Naive thymus-derived CD8-positive, alpha-beta T cell (primary cell): ENCODE data around the gene POR. TPM values are rescaled to one million over a fixed set of nuclear protein-coding genes. Genes with fewer than 3 reads are reported as not detected.
"Not testable (repeated sequence)": the region's sequence is repeated elsewhere in the genome, so short reads cannot be mapped to it uniquely, and the experiment has no call there.

ENCODE experiments used
- ATAC-seq, 2 donors: fragments of 150-1000 bp; cut with Tn5 transposase in 1 of 2; sonication (Bioruptor Pico), chemical (Tn5 transposase) in 1 of 2; 1 replicate in 1 of 2; 2 replicates in 1 of 2; pipeline ENCODE4 v1.10.0; 2021; ENCODE audit warnings: mild to moderate bottlenecking in 2 of 2, moderate library complexity in 2 of 2
- POLR2A ChIA-PET: fragments of 350-600 bp; sonication (Branson Sonifier 250); formaldehyde crosslinking; loops from one replicate; lab custom pipeline; 2021; ENCODE audit warnings: antibody characterized with exemption; lab: Charles Lee
- DNase-seq, 10 donors: peaks; one replicate each; pipeline versions ENCODE4 v3.0.0 to v3.0.0-alpha.2; 2020 to 2022
- H3K27ac Mint-ChIP-seq, 10 donors: one replicate each; pipeline ENCODE4 v1.8.0; 2020 to 2022; ENCODE audit warnings: mild to moderate bottlenecking in 10 of 10, mixed read lengths in 10 of 10, moderate library complexity in 4 of 10, inconsistent platforms in 1 of 10
- H3K27me3 Mint-ChIP-seq, 5 donors: one replicate each; pipeline ENCODE4 v1.8.0; 2021 to 2022; ENCODE audit warnings: mixed read lengths in 5 of 5
- H3K36me3 Mint-ChIP-seq, 3 donors: one replicate each; pipeline ENCODE4 v1.8.0; 2020 to 2022; ENCODE audit warnings: mixed read lengths in 3 of 3, mild to moderate bottlenecking in 2 of 3, inconsistent platforms in 1 of 3
- H3K4me1 Mint-ChIP-seq, 4 donors: one replicate each; pipeline ENCODE4 v1.8.0; 2021 to 2022; ENCODE audit warnings: mixed read lengths in 4 of 4
- H3K4me3 Mint-ChIP-seq, 10 donors: one replicate each; pipeline ENCODE4 v1.8.0; 2020 to 2022; ENCODE audit warnings: mild to moderate bottlenecking in 10 of 10, mixed read lengths in 10 of 10, moderate library complexity in 6 of 10, inconsistent platforms in 1 of 10
- H3K9me3 Mint-ChIP-seq, 9 donors: one replicate each; pipeline ENCODE4 v1.8.0; 2020 to 2022; ENCODE audit warnings: mixed read lengths in 9 of 9, mild to moderate bottlenecking in 3 of 9, inconsistent platforms in 1 of 9, moderate library complexity in 1 of 9
- polyA plus RNA-seq, 3 donors: library from polyadenylated mRNA; unstranded; fragments of 300-500 nt; fragmentation: Illumina TruSeq; gene quantifications; one replicate each; pipeline ENCODE4 v1.2.3, GENCODE V29; 2021
- total RNA-seq, 8 experiments: library from RNA in 2 of 8; stranded (reverse) in 2 of 8; gene quantifications; one replicate each; pipeline ENCODE4 v1.2.3 and lab custom pipeline; 2021 to 2026

Gene POR
- total and polyA plus RNA-seq, 5 experiments from 2014 or later, result 32.6 to 80.3 (median 51.0) TPM

- H3K27ac Mint-ChIP-seq, result peak overlapping the region in 1 of 10 donors; percentile 86
- H3K9me3 Mint-ChIP-seq, result no peaks in the 10 kb centered on the region
- no peak for ATAC-seq
- H3K27me3 Mint-ChIP-seq, result no peaks in the 10 kb centered on the region
- no peak for DNase-seq
- POLR2A ChIA-PET, result interaction anchor here (0.7 to 4.1 kb wide), 4 partner anchors 52 to 117 kb away, joined by 3 to 18 read pairs (median 6); partner anchors contain the start of genes MDH2, POR and STYXL1
- peak overlapping the region; percentile 59 to 84 (median 72) for H3K4me3 Mint-ChIP-seq
- peaks cover 0 to 13% (median 3%) of the 10 kb centered on the region in 3 donors for H3K36me3 Mint-ChIP-seq
- H3K4me1 Mint-ChIP-seq, result peaks cover 13 to 40% (median 27%) of the 10 kb centered on the region in 4 donors
These were observed 80.1 kb downstream of the POR start for GRCh38 chr7:75995052-75995471.

GRCh38 chr7:75995996-75996395 lies 81.0 kb downstream of the POR start:
- peak overlapping the region in 8 of 10 donors; percentile 12 to 70 (median 54) for H3K4me3 Mint-ChIP-seq
- DNase-seq (no peak), ATAC-seq (no peak)
- peaks cover 0 to 16% (median 3%) of the 10 kb centered on the region in 3 donors for H3K36me3 Mint-ChIP-seq
- H3K4me1 Mint-ChIP-seq, result peaks cover 7 to 33% (median 22%) of the 10 kb centered on the region in 4 donors
- H3K27me3 Mint-ChIP-seq, result no peaks in the 10 kb centered on the region
- H3K9me3 Mint-ChIP-seq, result no peaks in the 10 kb centered on the region
- POLR2A ChIA-PET, result interaction anchor here (1.8 kb wide), 1 partner anchor 51 kb away, joined by 7 read pairs; the partner anchor contains the start of genes MDH2 and STYXL1
- H3K27ac Mint-ChIP-seq, result peak overlapping the region in 1 of 10 donors; percentile 53

- no peak for DNase-seq
- Mint-ChIP-seq H3K4me3 (peak overlapping the region in 1 of 10 donors; percentile 26), H3K4me1 (peaks cover 6 to 33% (median 22%) of the 10 kb centered on the region in 4 donors), H3K36me3 (peaks cover 0 to 19% (median 3%) of the 10 kb centered on the region in 3 donors), H3K27me3 (no peaks in the 10 kb centered on the region), H3K27ac (no peak overlapping the region), H3K9me3 (no peaks in the 10 kb centered on the region)
- no peak for ATAC-seq
- POLR2A ChIA-PET, result interaction anchor here (0.6 kb wide), 1 partner anchor 119 kb away, joined by 4 read pairs; no protein-coding TSS in a partner anchor
These were observed 81.5 kb downstream of the POR start for GRCh38 chr7:75996476-75996875.

GRCh38 chr7:75998038-75998437 lies 83.1 kb downstream of the POR start:
- H3K27ac Mint-ChIP-seq, result no peak overlapping the region
- POLR2A ChIA-PET, result no interaction called here
- no peak overlapping the region for H3K4me3 Mint-ChIP-seq
- no peaks in the 10 kb centered on the region for H3K9me3 Mint-ChIP-seq
- no peak for DNase-seq
- H3K4me1 Mint-ChIP-seq, result peaks cover 6 to 33% (median 18%) of the 10 kb centered on the region in 4 donors
- ATAC-seq, result no peak
- H3K27me3 Mint-ChIP-seq, result no peaks in the 10 kb centered on the region
- peaks cover 0 to 27% (median 3%) of the 10 kb centered on the region in 3 donors for H3K36me3 Mint-ChIP-seq

GRCh38 chr7:76000566-76000965 lies 85.6 kb downstream of the POR start:
- Mint-ChIP-seq H3K27ac (no peak overlapping the region), H3K27me3 (no peaks in the 10 kb centered on the region), H3K4me1 (peaks cover 6 to 22% (median 12%) of the 10 kb centered on the region in 4 donors), H3K9me3 (no peaks in the 10 kb centered on the region), H3K4me3 (no peak overlapping the region), H3K36me3 (peaks cover 0 to 43% (median 14%) of the 10 kb centered on the region in 3 donors)
- ATAC-seq (no peak), DNase-seq (no peak)
- POLR2A ChIA-PET, result no interaction called here

- DNase-seq (no peak), ATAC-seq (no peak)
- Mint-ChIP-seq H3K9me3 (no peaks in the 10 kb centered on the region), H3K4me3 (no peak overlapping the region), H3K27ac (no peak overlapping the region), H3K36me3 (peaks cover 0 to 47% (median 14%) of the 10 kb centered on the region in 3 donors), H3K4me1 (peaks cover 3 to 9% (median 4%) of the 10 kb centered on the region in 4 donors), H3K27me3 (no peaks in the 10 kb centered on the region)
- POLR2A ChIA-PET, result no interaction called here
These were observed 87.2 kb downstream of the POR start for GRCh38 chr7:76002139-76002538.

- Mint-ChIP-seq H3K4me1 (peaks cover 0 to 3% (median 0%) of the 10 kb centered on the region in 4 donors), H3K27ac (no peak overlapping the region), H3K9me3 (no peaks in the 10 kb centered on the region), H3K27me3 (no peaks in the 10 kb centered on the region), H3K36me3 (peaks cover 0 to 47% (median 14%) of the 10 kb centered on the region in 3 donors), H3K4me3 (no peak overlapping the region)
- ATAC-seq (no peak), DNase-seq (no peak)
- POLR2A ChIA-PET, result no interaction called here
These were observed 87.9 kb downstream of the POR start for GRCh38 chr7:76002822-76003221.

- POLR2A ChIA-PET, result no interaction called here
- no peak for ATAC-seq
- Mint-ChIP-seq H3K27ac (no peak overlapping the region), H3K4me3 (no peak overlapping the region), H3K9me3 (no peaks in the 10 kb centered on the region), H3K27me3 (no peaks in the 10 kb centered on the region), H3K4me1 (peaks cover 3 to 7% (median 4%) of the 10 kb centered on the region in 4 donors), H3K36me3 (peaks cover 0 to 49% (median 14%) of the 10 kb centered on the region in 3 donors)
- no peak for DNase-seq
These were observed 88.4 kb downstream of the POR start for GRCh38 chr7:76003351-76003750.

- not testable (repeated sequence) for H3K27ac Mint-ChIP-seq
- POLR2A ChIA-PET, result interaction anchor here (0.6 kb wide), 1 partner anchor 19 kb away, joined by 3 read pairs; no protein-coding TSS in a partner anchor
These were observed 90.0 kb downstream of the POR start for GRCh38 chr7:76005004-76005403.

GRCh38 chr7:76008156-76008687 lies 93.3 kb downstream of the POR start:
- Mint-ChIP-seq H3K27ac (peak overlapping the region in 6 of 10 donors; percentile 16 to 88 (median 78)), H3K9me3 (no peaks in the 10 kb centered on the region), H3K27me3 (peaks cover 0 to 2% (median 0%) of the 10 kb centered on the region in 5 donors), H3K4me1 (peaks cover 18 to 40% (median 31%) of the 10 kb centered on the region in 4 donors), H3K4me3 (peak overlapping the region; percentile 11 to 77 (median 70)), H3K36me3 (peaks cover 0 to 38% (median 26%) of the 10 kb centered on the region in 3 donors)
- DNase-seq, result peak in 2 of 10 donors; percentile 10 to 15
- peak in 1 of 2 donors; percentile 43 for ATAC-seq
- POLR2A ChIA-PET, result interaction anchor here (1.6 kb wide), 1 partner anchor 12 kb away, joined by 3 read pairs; no protein-coding TSS in a partner anchor

More at GRCh38 chr7:76005004-76005403, 90.0 kb downstream of the POR start:
- Mint-ChIP-seq H3K4me1 (peaks cover 15 to 21% (median 20%) of the 10 kb centered on the region in 4 donors), H3K36me3 (peaks cover 0 to 39% (median 11%) of the 10 kb centered on the region in 3 donors)
- H3K27me3 Mint-ChIP-seq, DNase-seq, ATAC-seq, H3K9me3 Mint-ChIP-seq, H3K4me3 Mint-ChIP-seq: not testable (repeated sequence)

- POLR2A ChIA-PET, result interaction anchor here (1.1 to 1.6 kb wide), 4 partner anchors 10 to 131 kb away, joined by 3 to 5 read pairs (median 3); partner anchors contain the start of gene RHBDD2
- H3K9me3 Mint-ChIP-seq, result no peaks in the 10 kb centered on the region
These were observed 95.0 kb downstream of the POR start for GRCh38 chr7:76009672-76010600.

GRCh38 chr7:76011442-76011861 lies 96.5 kb downstream of the POR start:
- H3K4me1 Mint-ChIP-seq, result peaks cover 18 to 40% (median 31%) of the 10 kb centered on the region in 4 donors
- ATAC-seq, result no peak
- H3K36me3 Mint-ChIP-seq, result peaks cover 0 to 39% (median 32%) of the 10 kb centered on the region in 3 donors
- no peak for DNase-seq
- no peak overlapping the region for H3K27ac Mint-ChIP-seq
- H3K4me3 Mint-ChIP-seq, result no peak overlapping the region
- POLR2A ChIA-PET, result interaction anchor here (1.1 to 1.2 kb wide), 2 partner anchors 18 to 133 kb away, joined by 3 read pairs; partner anchors contain the start of gene RHBDD2
- no peaks in the 10 kb centered on the region for H3K9me3 Mint-ChIP-seq
- peaks cover 0 to 5% (median 0%) of the 10 kb centered on the region in 5 donors for H3K27me3 Mint-ChIP-seq

More at GRCh38 chr7:76009672-76010600, 95.0 kb downstream of the POR start:
- Mint-ChIP-seq H3K27ac (peak overlapping the region in 6 of 10 donors; percentile 9 to 88 (median 78)), H3K4me3 (peak overlapping the region in 9 of 10 donors; percentile 61 to 89 (median 74)), H3K36me3 (peaks cover 0 to 40% (median 30%) of the 10 kb centered on the region in 3 donors), H3K4me1 (peaks cover 18 to 40% (median 31%) of the 10 kb centered on the region in 4 donors), H3K27me3 (peaks cover 0 to 5% (median 0%) of the 10 kb centered on the region in 5 donors)
- no peak for DNase-seq
- no peak for ATAC-seq
